NT2/D1 (cell line): ENCODE results near the gene CLDN8.
A peak's percentile ranks its signal among the peaks of the same experiment; 100 is the strongest.

Source experiments
- DNase-seq: peaks from one replicate; pipeline ENCODE4 v3.0.0-alpha.2; 2011; ENCODE audit warnings: low read depth, low spot score
- H3K27me3 ChIP-seq: 2 replicates; pipeline ENCODE4 v1.6.0; 2011; ENCODE audit warnings: mild to moderate bottlenecking; ENCODE audit not compliant: insufficient read length, insufficient read depth
- H3K36me3 ChIP-seq: 2 replicates; pipeline ENCODE4 v1.6.1; 2011; ENCODE audit warnings: mild to moderate bottlenecking, low read length, mixed read lengths; ENCODE audit not compliant: insufficient read depth, insufficient read length
- H3K4me1 ChIP-seq: 2 replicates; pipeline ENCODE4 v1.5.1; 2011; ENCODE audit not compliant: insufficient read depth, insufficient read length
- H3K4me3 ChIP-seq: 2 replicates; pipeline ENCODE4 v1.5.1; 2011; ENCODE audit warnings: low read depth; ENCODE audit not compliant: insufficient read length
- H3K9ac ChIP-seq: 2 replicates; pipeline ENCODE4 v1.6.0; 2011; ENCODE audit warnings: low read depth; ENCODE audit not compliant: insufficient read length
- H3K9me3 ChIP-seq: 2 replicates; pipeline ENCODE4 v1.5.1; 2011; ENCODE audit warnings: mild to moderate bottlenecking, low read length; ENCODE audit not compliant: insufficient read depth
- SUZ12 ChIP-seq: IDR thresholded peaks from 2 replicates; pipeline ENCODE4 v1.6.1; 2011; ENCODE audit not compliant: insufficient read length, insufficient read depth; ENCODE audit errors: extremely low read depth
- YY1 ChIP-seq: IDR thresholded peaks from 2 replicates; pipeline ENCODE4 v1.6.1; 2011; ENCODE audit not compliant: insufficient read length, insufficient read depth
- ZNF274 ChIP-seq: IDR thresholded peaks from 2 replicates; pipeline ENCODE4 v1.6.1; 2011; ENCODE audit warnings: mild to moderate bottlenecking, low read depth, low read length

The CLDN8 gene

GRCh38 chr21:30216041-30216723 is at the start of gene CLDN8:
TSS of gene CLDN8 (minus strand) at chr21:30216097. CDS start at chr21:30215925, 172 bp downstream.
- Histone ChIP-seq H3K36me3 (no peaks in the 10 kb centered on the region), H3K4me3 (no peak within 1 kb of the TSS), H3K9ac (no peak within 1 kb of the TSS), H3K4me1 (no peaks in the 10 kb centered on the region), H3K27me3 (no peaks in the 10 kb centered on the region), H3K9me3 (no peaks in the 10 kb centered on the region)
- DNase-seq, result no peak
- TF ChIP-seq ZNF274 (no peak), YY1 (no peak), SUZ12 (no peak)

GRCh38 chr21:30257773-30258172 is 41.9 kb upstream of the CLDN8 start:
- H3K4me1 ChIP-seq, result no peaks in the 10 kb centered on the region
- no peaks in the 10 kb centered on the region for H3K9me3 ChIP-seq
- H3K9ac ChIP-seq, result no peak overlapping the region
- TF ChIP-seq SUZ12 (no peak), ZNF274 (no peak), YY1 (no peak)
- H3K4me3 ChIP-seq, result no peak overlapping the region
- no peaks in the 10 kb centered on the region for H3K36me3 ChIP-seq
- DNase-seq, result peak; percentile 65
- no peaks in the 10 kb centered on the region for H3K27me3 ChIP-seq

GRCh38 chr21:30256100-30256499 is 40.2 kb upstream of the CLDN8 start:
- Histone ChIP-seq H3K36me3 (no peaks in the 10 kb centered on the region), H3K27me3 (no peaks in the 10 kb centered on the region), H3K9me3 (no peaks in the 10 kb centered on the region), H3K4me1 (no peaks in the 10 kb centered on the region), H3K4me3 (no peak overlapping the region), H3K9ac (no peak overlapping the region)
- TF ChIP-seq ZNF274, result no peak
- no peak for TF ChIP-seq YY1
- TF ChIP-seq SUZ12, result no peak
- no peak for DNase-seq

GRCh38 chr21:30255679-30256078 is 39.8 kb upstream of the CLDN8 start:
- no peak for TF ChIP-seq ZNF274
- no peak for TF ChIP-seq SUZ12
- no peak for TF ChIP-seq YY1

GRCh38 chr21:30251781-30252180 is 35.9 kb upstream of the CLDN8 start:
- Histone ChIP-seq H3K4me1 (no peaks in the 10 kb centered on the region), H3K9me3 (no peaks in the 10 kb centered on the region), H3K4me3 (no peak overlapping the region), H3K36me3 (no peaks in the 10 kb centered on the region), H3K27me3 (no peaks in the 10 kb centered on the region), H3K9ac (no peak overlapping the region)
- no peak for DNase-seq
- TF ChIP-seq YY1 (no peak), SUZ12 (no peak), ZNF274 (no peak)

More at GRCh38 chr21:30255679-30256078, 39.8 kb upstream of the CLDN8 start:
- no peaks in the 10 kb centered on the region for H3K36me3 ChIP-seq
- no peaks in the 10 kb centered on the region for H3K27me3 ChIP-seq
- no peaks in the 10 kb centered on the region for H3K4me1 ChIP-seq
- no peaks in the 10 kb centered on the region for H3K9me3 ChIP-seq
- H3K4me3 ChIP-seq, result no peak overlapping the region
- no peak overlapping the region for H3K9ac ChIP-seq
- no peak for DNase-seq

GRCh38 chr21:30249936-30250335 is 34.0 kb upstream of the CLDN8 start:
- no peaks in the 10 kb centered on the region for H3K9me3 ChIP-seq
- no peaks in the 10 kb centered on the region for H3K27me3 ChIP-seq
- DNase-seq, result no peak
- no peak for TF ChIP-seq YY1
- TF ChIP-seq ZNF274, result no peak
- no peaks in the 10 kb centered on the region for H3K4me1 ChIP-seq
- no peak overlapping the region for H3K4me3 ChIP-seq
- no peak overlapping the region for H3K9ac ChIP-seq
- no peaks in the 10 kb centered on the region for H3K36me3 ChIP-seq

GRCh38 chr21:30248844-30249243 is 32.9 kb upstream of the CLDN8 start:
- no peak overlapping the region for H3K4me3 ChIP-seq
- TF ChIP-seq SUZ12 (no peak), YY1 (no peak), ZNF274 (no peak)
- H3K9me3 ChIP-seq, result no peaks in the 10 kb centered on the region
- no peak overlapping the region for H3K9ac ChIP-seq
- H3K27me3 ChIP-seq, result no peaks in the 10 kb centered on the region
- no peaks in the 10 kb centered on the region for H3K4me1 ChIP-seq
- H3K36me3 ChIP-seq, result no peaks in the 10 kb centered on the region
- no peak for DNase-seq

GRCh38 chr21:30245061-30245460 is 29.2 kb upstream of the CLDN8 start:
- H3K27me3 ChIP-seq, result no peaks in the 10 kb centered on the region
- H3K4me1 ChIP-seq, result no peaks in the 10 kb centered on the region
- no peaks in the 10 kb centered on the region for H3K36me3 ChIP-seq
- DNase-seq, result no peak
- TF ChIP-seq SUZ12 (no peak), YY1 (no peak)
- no peaks in the 10 kb centered on the region for H3K9me3 ChIP-seq
- H3K4me3 ChIP-seq, result no peak overlapping the region
- H3K9ac ChIP-seq, result no peak overlapping the region
